Right forelimb (tissue), 1 donor: ENCODE measurements around the gene PRRT2.
"Not testable (repeated sequence)": the region's sequence is repeated elsewhere in the genome, so short reads cannot be mapped to it uniquely, and the experiment has no call there.

Experiments
- DNase-seq: peaks from one replicate; pipeline ENCODE4 v3.0.0-alpha.2; 2018

Gene PRRT2

GRCh38 chr16:29790949-29791844, 20.8 kb upstream of the PRRT2 start:
- peak; percentile 53 for DNase-seq

GRCh38 chr16:29791845-29792807, 19.9 kb upstream of the PRRT2 start:
- DNase-seq = no peak

GRCh38 chr16:29793153-29793552, 18.8 kb upstream of the PRRT2 start:
- not testable (repeated sequence) for DNase-seq

GRCh38 chr16:29794231-29794710, 17.7 kb upstream of the PRRT2 start:
- DNase-seq = no peak

- DNase-seq = no peak
Observed at GRCh38 chr16:29802416-29802935, 9.5 kb upstream of the PRRT2 start.

GRCh38 chr16:29804020-29804419, 8.0 kb upstream of the PRRT2 start:
- DNase-seq = no peak

- DNase-seq = no peak
Observed at GRCh38 chr16:29804455-29805231, 7.3 kb upstream of the PRRT2 start.

- peak; percentile 98 for DNase-seq
Observed at GRCh38 chr16:29805232-29806098, 6.5 kb upstream of the PRRT2 start.

GRCh38 chr16:29806099-29806579, 5.9 kb upstream of the PRRT2 start, which contains the start of gene MAZ:
MAZ (plus strand) TSS chr16:29806529; CDS start chr16:29806702, 173 bp downstream.
- DNase-seq = no peak

- peak; percentile 76 for DNase-seq
Observed at GRCh38 chr16:29806641-29807425, 5.2 kb upstream of the PRRT2 start.

GRCh38 chr16:29807426-29808218, 4.4 kb upstream of the PRRT2 start:
- DNase-seq = peak; percentile 91

GRCh38 chr16:29808219-29808900, 3.6 kb upstream of the PRRT2 start:
- DNase-seq = no peak

- no peak for DNase-seq
Observed at GRCh38 chr16:29809031-29809747, 2.8 kb upstream of the PRRT2 start.

- DNase-seq = no peak
Observed at GRCh38 chr16:29809850-29810698, 1.9 kb upstream of the PRRT2 start.

- no peak for DNase-seq
Observed at GRCh38 chr16:29810699-29811169, 1.3 kb upstream of the PRRT2 start.

- DNase-seq = peak; percentile 88
Observed at GRCh38 chr16:29811170-29811895, 660 bp upstream of the PRRT2 start.
